Panc1 (cell line): ENCODE results near the gene PTTG1IP. TPM values are rescaled to one million over a fixed set of nuclear protein-coding genes. Genes with fewer than 3 reads are reported as not detected.

Source experiments
- ATAC-seq: fragments of 200-7000 bp; cut with Tn5 transposase; 2 replicates; pipeline ENCODE4 v1.9.1; 2020; ENCODE audit warnings: mild to moderate bottlenecking, moderate library complexity
- BruUV-seq: library from RNA; stranded (reverse); fragments of 400-500 nt; replicated peaks from 2 replicates; lab custom pipeline; 2021; lab: Mats Ljungman, UMichigan
- CTCF ChIA-PET: fragments of 300-600 bp; sonication (Branson Sonifier 250); formaldehyde crosslinking; loops from one replicate; lab custom pipeline; 2022; ENCODE audit warnings: antibody characterized with exemption; lab: Charles Lee
- POLR2A ChIA-PET: fragments of 300-600 bp; sonication (Branson Sonifier 250); formaldehyde crosslinking; loops from one replicate; lab custom pipeline; 2022; ENCODE audit warnings: antibody characterized with exemption; lab: Charles Lee
- DNase-seq: peaks from one replicate; pipeline ENCODE4 v3.0.0-alpha.2; 2010; ENCODE audit warnings: low read depth, low spot score
- H3K27ac ChIP-seq: 2 replicates; pipeline ENCODE4 v1.5.1; 2011; ENCODE audit warnings: mild to moderate bottlenecking, low read length, inconsistent platforms
- H3K27me3 ChIP-seq: fragments of 200-500 bp; sonication (Bioruptor generic); 2 replicates; pipeline ENCODE4 v1.6.0; 2014; ENCODE audit warnings: low read length, inconsistent platforms; ENCODE audit not compliant: control insufficient read depth, insufficient read depth
- H3K36me3 ChIP-seq: fragments of 200-500 bp; sonication (Bioruptor generic); 2 replicates; pipeline ENCODE4 v1.5.1; 2014; ENCODE audit warnings: inconsistent platforms, mild to moderate bottlenecking, low read length, moderate library complexity; ENCODE audit not compliant: control insufficient read depth, insufficient read depth
- H3K4me1 ChIP-seq: 2 replicates; pipeline ENCODE4 v1.5.1; 2011; ENCODE audit warnings: inconsistent platforms, mild to moderate bottlenecking, low read length, moderate library complexity; ENCODE audit not compliant: control insufficient read depth, insufficient read depth
- H3K4me3 ChIP-seq, 2 experiments: 2 replicates each; pipeline ENCODE4 v1.5.1; 2011 to 2012; ENCODE audit warnings: low read depth in 2 of 2, low read length in 2 of 2, mild to moderate bottlenecking in 2 of 2, inconsistent platforms in 1 of 2, moderate library complexity in 1 of 2
- H3K9me3 ChIP-seq: fragments of 200-500 bp; sonication (Bioruptor generic); 2 replicates; pipeline ENCODE4 v1.5.1; 2014; ENCODE audit warnings: low read depth, mild to moderate bottlenecking, inconsistent platforms, low read length, moderate library complexity; ENCODE audit not compliant: control insufficient read depth, insufficient read depth
- CTCF ChIP-seq: fragments of 450-650 bp; IDR thresholded peaks from 2 replicates; pipeline ENCODE4 v1.5.1; 2017; ENCODE audit warnings: mild to moderate bottlenecking
- POLR2AphosphoS5 ChIP-seq: IDR thresholded peaks from 2 replicates; pipeline ENCODE4 v1.6.1; 2012; ENCODE audit warnings: mild to moderate bottlenecking, low read depth, low read length, moderate library complexity
- SIN3A ChIP-seq: IDR thresholded peaks from 2 replicates; pipeline ENCODE4 v1.6.1; 2012; ENCODE audit warnings: low read depth, mild to moderate bottlenecking, low read length, moderate library complexity, borderline replicate concordance; ENCODE audit not compliant: insufficient read depth
- TCF7L2 ChIP-seq: IDR thresholded peaks from 2 replicates; pipeline ENCODE4 v1.6.1; 2011; ENCODE audit warnings: mild to moderate bottlenecking, low read depth, low read length, inconsistent platforms
- in situ Hi-C: cut with HindIII; loops from 2 replicates; pipeline ENCODE4 v1.10.0; 2016; ENCODE audit warnings: low sequenced_read_pairs, low pct_unique_long_range_greater_than_20kb
- intact Hi-C: fragments of 100-400 bp; cut with micrococcal nuclease; formaldehyde crosslinking; loops from one replicate; pipeline ENCODE4 v1.10.0; 2022; ENCODE audit not compliant: unreplicated experiment
- total RNA-seq: library from RNA; stranded (reverse); gene quantifications from one replicate; pipeline ENCODE4 v1.2.1, GENCODE V29; 2021; ENCODE audit not compliant: unreplicated experiment
- TF ChIP-seq, protein P1 (sequence below), 2 experiments: IDR thresholded peaks; 2 replicates each; pipeline ENCODE4 v1.6.1; 2011 to 2012; ENCODE audit warnings: low read depth in 2 of 2, control low read depth in 1 of 2, low read length in 1 of 2, mild to moderate bottlenecking in 1 of 2, moderate library complexity in 1 of 2; ENCODE audit not compliant: insufficient read depth in 1 of 2

The PTTG1IP gene
- total RNA-seq, 1 experiment from 2014 or later = 226 TPM

DNA sequence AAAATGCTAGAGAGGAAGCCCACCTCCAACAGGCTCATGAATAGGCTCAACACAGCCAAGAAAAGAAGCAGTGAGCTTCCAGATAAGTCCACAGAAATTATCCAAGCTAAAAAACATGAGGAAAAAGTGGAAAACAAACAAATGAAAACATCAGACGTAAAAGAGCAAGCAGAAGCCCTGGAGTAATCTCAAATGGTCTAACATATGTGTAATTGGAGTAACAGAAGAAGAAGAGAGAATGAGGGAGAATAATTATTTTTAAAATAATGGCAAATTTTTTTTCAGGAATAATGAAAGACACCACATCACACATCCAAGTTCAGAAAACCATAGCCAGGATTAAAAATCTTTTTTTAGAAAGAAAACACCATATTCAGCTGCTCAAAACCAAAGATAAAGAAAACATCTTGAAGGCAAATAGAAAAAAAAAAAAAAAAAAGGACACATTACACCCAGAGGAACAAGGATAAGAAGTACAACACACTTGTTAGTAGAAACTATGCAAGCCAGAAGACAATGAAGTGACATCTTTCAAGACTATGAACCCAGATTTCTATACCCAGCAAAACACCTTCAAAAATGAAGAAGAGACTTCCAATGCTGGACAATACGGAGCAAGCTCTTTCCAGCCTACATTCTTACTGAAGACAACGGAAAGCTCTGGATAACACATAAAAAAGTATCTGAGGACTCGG lies 45.0 kb downstream of the PTTG1IP start:
- TF ChIP-seq TCF7L2 = no peak
- no peak for TF ChIP-seq SIN3A
- TF ChIP-seq, protein P1, sequence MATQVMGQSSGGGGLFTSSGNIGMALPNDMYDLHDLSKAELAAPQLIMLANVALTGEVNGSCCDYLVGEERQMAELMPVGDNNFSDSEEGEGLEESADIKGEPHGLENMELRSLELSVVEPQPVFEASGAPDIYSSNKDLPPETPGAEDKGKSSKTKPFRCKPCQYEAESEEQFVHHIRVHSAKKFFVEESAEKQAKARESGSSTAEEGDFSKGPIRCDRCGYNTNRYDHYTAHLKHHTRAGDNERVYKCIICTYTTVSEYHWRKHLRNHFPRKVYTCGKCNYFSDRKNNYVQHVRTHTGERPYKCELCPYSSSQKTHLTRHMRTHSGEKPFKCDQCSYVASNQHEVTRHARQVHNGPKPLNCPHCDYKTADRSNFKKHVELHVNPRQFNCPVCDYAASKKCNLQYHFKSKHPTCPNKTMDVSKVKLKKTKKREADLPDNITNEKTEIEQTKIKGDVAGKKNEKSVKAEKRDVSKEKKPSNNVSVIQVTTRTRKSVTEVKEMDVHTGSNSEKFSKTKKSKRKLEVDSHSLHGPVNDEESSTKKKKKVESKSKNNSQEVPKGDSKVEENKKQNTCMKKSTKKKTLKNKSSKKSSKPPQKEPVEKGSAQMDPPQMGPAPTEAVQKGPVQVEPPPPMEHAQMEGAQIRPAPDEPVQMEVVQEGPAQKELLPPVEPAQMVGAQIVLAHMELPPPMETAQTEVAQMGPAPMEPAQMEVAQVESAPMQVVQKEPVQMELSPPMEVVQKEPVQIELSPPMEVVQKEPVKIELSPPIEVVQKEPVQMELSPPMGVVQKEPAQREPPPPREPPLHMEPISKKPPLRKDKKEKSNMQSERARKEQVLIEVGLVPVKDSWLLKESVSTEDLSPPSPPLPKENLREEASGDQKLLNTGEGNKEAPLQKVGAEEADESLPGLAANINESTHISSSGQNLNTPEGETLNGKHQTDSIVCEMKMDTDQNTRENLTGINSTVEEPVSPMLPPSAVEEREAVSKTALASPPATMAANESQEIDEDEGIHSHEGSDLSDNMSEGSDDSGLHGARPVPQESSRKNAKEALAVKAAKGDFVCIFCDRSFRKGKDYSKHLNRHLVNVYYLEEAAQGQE (IDR thresholded peaks at IDR 0.05; ENCODE audit: insufficient read depth in 1 of 2, low read depth in 2 of 2, low read length in 1 of 2) = no peak
- no peak for TF ChIP-seq POLR2AphosphoS5
- no peak for TF ChIP-seq CTCF
- Histone ChIP-seq H3K9me3 (peaks cover 10% of the 10 kb centered on the region; the same call in 1 of the 2 replicates), H3K27ac (no peak overlapping the region), H3K4me1 (no peaks in the 10 kb centered on the region), H3K27me3 (no peaks in the 10 kb centered on the region), H3K4me3 (no peak overlapping the region), H3K36me3 (no peaks in the 10 kb centered on the region)
- CTCF ChIA-PET = no interaction called here
- in situ Hi-C loops (no loop called here), intact Hi-C loops (no loop called here)
- ATAC-seq = no peak
- POLR2A ChIA-PET = interaction anchor here (0.6 kb wide), 1 partner anchor 19 kb away, joined by 4 read pairs; no protein-coding TSS in a partner anchor
- no TSS peak for BruUV-seq
- no peak for DNase-seq

GRCh38 chr21:44823179-44823660 lies 50.3 kb downstream of the PTTG1IP start:
- in situ Hi-C loops (no loop called here), intact Hi-C loops (no loop called here)
- ChIA-PET POLR2A (no interaction called here), CTCF (no interaction called here)
- no peak overlapping the region for H3K27ac ChIP-seq
- no peaks in the 10 kb centered on the region for H3K4me1 ChIP-seq
- ATAC-seq = no peak
- BruUV-seq = no TSS peak
- no peak overlapping the region for H3K4me3 ChIP-seq
- TF ChIP-seq TCF7L2 = no peak
- no peak for TF ChIP-seq SIN3A
- no peak for TF ChIP-seq POLR2AphosphoS5
- TF ChIP-seq, protein P1 (IDR thresholded peaks at IDR 0.05; ENCODE audit: insufficient read depth in 1 of 2, low read depth in 2 of 2, low read length in 1 of 2) = no peak
- TF ChIP-seq CTCF = no peak
- no peaks in the 10 kb centered on the region for H3K36me3 ChIP-seq
- H3K27me3 ChIP-seq = no peaks in the 10 kb centered on the region
- peaks cover 12% of the 10 kb centered on the region; the same call in 1 of the 2 replicates for H3K9me3 ChIP-seq
- DNase-seq = no peak
